Thyroid gland (tissue), 4 donors: ENCODE measurements around the gene ALOX5AP. TPM values are rescaled to one million over a fixed set of nuclear protein-coding genes. Genes with fewer than 3 reads are reported as not detected.

Source experiments
- DNase-seq, 2 donors: peaks; one replicate each; pipeline ENCODE4 v3.0.0-alpha.2; 2019
- H3K27ac ChIP-seq, 3 donors: fragments of 200-600 bp; sonication (generic); 1 replicate in 2 of 3; 2 replicates in 1 of 3; pipeline ENCODE4 v1.5.1; 2016 to 2019; ENCODE audit warnings: mild to moderate bottlenecking in 1 of 3, moderate library complexity in 1 of 3
- H3K27me3 ChIP-seq: fragments of 200-600 bp; sonication (generic); one replicate; pipeline ENCODE4 v1.5.1; 2019
- H3K36me3 ChIP-seq, 2 donors: fragments of 200-600 bp; sonication (generic); one replicate each; pipeline ENCODE4 v1.5.1; 2016 to 2019
- H3K4me1 ChIP-seq, 2 donors: fragments of 200-600 bp; sonication (generic); one replicate each; pipeline ENCODE4 v1.5.1; 2017 to 2019
- H3K4me3 ChIP-seq, 3 donors: fragments of 200-600 bp; sonication (generic); replicated peaks in 1 of 3; 1 replicate in 2 of 3; 2 replicates in 1 of 3; pipeline ENCODE4 v1.5.1; 2016; ENCODE audit warnings: mild to moderate bottlenecking in 1 of 3
- H3K9me3 ChIP-seq: fragments of 200-600 bp; sonication (generic); one replicate; pipeline ENCODE4 v1.5.1; 2017
- CTCF ChIP-seq, 6 experiments: fragments of 200-600 bp in 3 of 6; fragments of 450-650 bp in 3 of 6; sonication (generic) in 3 of 6; IDR thresholded peaks; one replicate each; pipeline ENCODE4 v1.5.1; 2016 to 2019; ENCODE audit warnings: antibody characterized with exemption in 6 of 6, mild to moderate bottlenecking in 2 of 6, inconsistent platforms in 1 of 6, moderate library complexity in 1 of 6
- POLR2A ChIP-seq, 2 donors: fragments of 450-650 bp; IDR thresholded peaks; one replicate each; pipeline ENCODE4 v1.6.1; 2017; ENCODE audit warnings: antibody characterized with exemption in 2 of 2, mild to moderate bottlenecking in 2 of 2, moderate library complexity in 1 of 2
- WGBS, 2 donors: methylation state at CpG; one replicate each; pipeline ENCODE4 v1.1.5; 2017; 5-methylcytosine and 5-hydroxymethylcytosine counted together
- intact Hi-C: fragments of 100-400 bp; cut with DNase I; formaldehyde crosslinking; loops from one replicate; pipeline ENCODE4 v1.15.1; 2023
- total RNA-seq, 4 donors: library from RNA; depleted of rRNA; stranded (reverse); fragments of >200 nt; gene quantifications; one replicate each; pipeline ENCODE4 v1.2.3, GENCODE V29; 2016

The ALOX5AP gene
- total RNA-seq, 4 donors from 2014 or later, result 3.6 to 13.4 (median 6.1) TPM

- no peak for DNase-seq
- H3K36me3 ChIP-seq, result no peaks in the 10 kb centered on the region
- no peaks in the 10 kb centered on the region for H3K4me1 ChIP-seq
- H3K27ac ChIP-seq, result no peak overlapping the region
- no peaks in the 10 kb centered on the region for H3K9me3 ChIP-seq
- no peaks in the 10 kb centered on the region for H3K27me3 ChIP-seq
- intact Hi-C loops, result no loop called here
- H3K4me3 ChIP-seq, result no peak overlapping the region
- WGBS, 2 donors, result 86 to 91% methylated on average over 2 of the region's 2 CpGs
- TF ChIP-seq CTCF (IDR thresholded peaks at IDR 0.05) (no peak), POLR2A (IDR thresholded peaks at IDR 0.05) (no peak)
Measured at GRCh38 chr13:30780338-30780981, 45.1 kb downstream of the ALOX5AP start.

- intact Hi-C loops, result no loop called here
- Histone ChIP-seq H3K27me3 (no peaks in the 10 kb centered on the region), H3K4me3 (no peak overlapping the region), H3K36me3 (no peaks in the 10 kb centered on the region), H3K9me3 (no peaks in the 10 kb centered on the region), H3K4me1 (no peaks in the 10 kb centered on the region), H3K27ac (no peak overlapping the region)
- 78 to 82% methylated on average over 8 of the region's 8 CpGs for WGBS, 2 donors
- TF ChIP-seq POLR2A (IDR thresholded peaks at IDR 0.05) (no peak), CTCF (IDR thresholded peaks at IDR 0.05) (no peak)
- DNase-seq, result no peak
Measured at GRCh38 chr13:30785191-30785850, 50.0 kb downstream of the ALOX5AP start.

GRCh38 chr13:30786648-30787047 lies 51.3 kb downstream of the ALOX5AP start:
- 97 to 98% methylated on average over 2 of the region's 2 CpGs for WGBS, 2 donors
- H3K4me3 ChIP-seq, result no peak overlapping the region
- no peak for DNase-seq

GRCh38 chr13:30787738-30788525 lies 52.6 kb downstream of the ALOX5AP start:
- H3K27ac ChIP-seq, result no peak overlapping the region
- DNase-seq, result no peak
- intact Hi-C loops, result no loop called here
- 80% methylated on average over 13 of the region's 14 CpGs for WGBS, 2 donors
- peaks cover 15 to 17% of the 10 kb centered on the region in 2 donors for H3K4me1 ChIP-seq
- no peaks in the 10 kb centered on the region for H3K9me3 ChIP-seq
- H3K36me3 ChIP-seq, result no peaks in the 10 kb centered on the region
- H3K27me3 ChIP-seq, result no peaks in the 10 kb centered on the region
- H3K4me3 ChIP-seq, result no peak overlapping the region
- TF ChIP-seq CTCF (IDR thresholded peaks at IDR 0.05) (no peak), POLR2A (IDR thresholded peaks at IDR 0.05) (no peak)

More at GRCh38 chr13:30786648-30787047, 51.3 kb downstream of the ALOX5AP start:
- H3K36me3 ChIP-seq, result no peaks in the 10 kb centered on the region
- H3K4me1 ChIP-seq, result peaks cover 4 to 5% of the 10 kb centered on the region in 2 donors
- no peak overlapping the region for H3K27ac ChIP-seq
- intact Hi-C loops, result no loop called here
- H3K27me3 ChIP-seq, result no peaks in the 10 kb centered on the region
- H3K9me3 ChIP-seq, result no peaks in the 10 kb centered on the region
- TF ChIP-seq POLR2A (IDR thresholded peaks at IDR 0.05) (no peak), CTCF (IDR thresholded peaks at IDR 0.05) (no peak)
